ENCODE measurements around the gene LIN7A.

LIN7A gene

GRCh38 chr12:80966001-80966400, 28.3 kb upstream of the LIN7A start:
- H3K4me3 ChIP-seq (ENCODE audit: low read depth, low read length), result no peak overlapping the region
- TF ChIP-seq CTCF (IDR thresholded peaks at IDR 0.05; ENCODE audit: control insufficient read depth, extremely low read depth, insufficient read depth), result no peak
- DNase-seq (ENCODE audit: low read depth), result no peak

- no peak for TF ChIP-seq CTCF (IDR thresholded peaks at IDR 0.05; ENCODE audit: control insufficient read depth, extremely low read depth, insufficient read depth)
- no peak for DNase-seq (ENCODE audit: low read depth)
These were observed 20.4 kb upstream of the LIN7A start for GRCh38 chr12:80958162-80958561.

GRCh38 chr12:80954857-80955520, 17.3 kb upstream of the LIN7A start:
- H3K4me3 ChIP-seq (ENCODE audit: low read depth, low read length), result no peak overlapping the region
- TF ChIP-seq CTCF (IDR thresholded peaks at IDR 0.05; ENCODE audit: control insufficient read depth, extremely low read depth, insufficient read depth), result no peak
- no peak for DNase-seq (ENCODE audit: low read depth)

More at GRCh38 chr12:80958162-80958561, 20.4 kb upstream of the LIN7A start:
- H3K4me3 ChIP-seq (ENCODE audit: low read depth, low read length), result no peak overlapping the region

GRCh38 chr12:80952443-80952842, 14.7 kb upstream of the LIN7A start:
- DNase-seq (ENCODE audit: low read depth), result no peak
- TF ChIP-seq CTCF (IDR thresholded peaks at IDR 0.05; ENCODE audit: control insufficient read depth, extremely low read depth, insufficient read depth), result no peak
- H3K4me3 ChIP-seq (ENCODE audit: low read depth, low read length), result no peak overlapping the region

GRCh38 chr12:80946591-80946990, 8.9 kb upstream of the LIN7A start:
- DNase-seq (ENCODE audit: low read depth), result no peak
- no peak overlapping the region for H3K4me3 ChIP-seq (ENCODE audit: low read depth, low read length)
- peak; percentile 50 for TF ChIP-seq CTCF (IDR thresholded peaks at IDR 0.05; ENCODE audit: control insufficient read depth, extremely low read depth, insufficient read depth)

GRCh38 chr12:80943338-80943737, 5.6 kb upstream of the LIN7A start:
- no peak for TF ChIP-seq CTCF (IDR thresholded peaks at IDR 0.05; ENCODE audit: control insufficient read depth, extremely low read depth, insufficient read depth)
- DNase-seq (ENCODE audit: low read depth), result no peak
- H3K4me3 ChIP-seq (ENCODE audit: low read depth, low read length), result no peak overlapping the region

- H3K4me3 ChIP-seq (ENCODE audit: low read depth, low read length), result no peak overlapping the region
- TF ChIP-seq CTCF (IDR thresholded peaks at IDR 0.05; ENCODE audit: control insufficient read depth, extremely low read depth, insufficient read depth), result no peak
These were observed 4.2 kb upstream of the LIN7A start for GRCh38 chr12:80941916-80942315.

More at GRCh38 chr12:80941916-80942315, 4.2 kb upstream of the LIN7A start:
- DNase-seq (ENCODE audit: low read depth), result no peak

All from LNCaP clone FGC (cell line).